Fibroblast of lung (primary cell): ENCODE measurements around the gene SHPK. TPM values are rescaled to one million over a fixed set of nuclear protein-coding genes. Genes with fewer than 3 reads are reported as not detected.

ENCODE experiments used
- DNase-seq, 2 donors: peaks; one replicate each; pipeline versions ENCODE4 v3.0.0 to v3.0.0-alpha.2; 2010; ENCODE audit warnings: low read depth in 2 of 2
- H2AFZ ChIP-seq: 2 replicates; pipeline ENCODE4 v1.5.1; 2012; ENCODE audit warnings: low read length, control low read depth, inconsistent platforms
- H3K27ac ChIP-seq: 2 replicates; pipeline ENCODE4 v1.5.1; 2011; ENCODE audit warnings: low read length, control low read depth; ENCODE audit not compliant: insufficient read depth
- H3K27me3 ChIP-seq: 2 replicates; pipeline ENCODE4 v1.5.1; 2011; ENCODE audit warnings: mild to moderate bottlenecking, low read length; ENCODE audit not compliant: control insufficient read depth, insufficient read depth
- H3K36me3 ChIP-seq: 2 replicates; pipeline ENCODE4 v1.5.1; 2011; ENCODE audit warnings: low read length; ENCODE audit not compliant: control insufficient read depth, insufficient read depth
- H3K4me1 ChIP-seq: 2 replicates; pipeline ENCODE4 v1.5.1; 2011; ENCODE audit warnings: low read length; ENCODE audit not compliant: control insufficient read depth, insufficient read depth; ENCODE audit errors: extremely low read depth
- H3K4me2 ChIP-seq: 2 replicates; pipeline ENCODE4 v1.5.1; 2011; ENCODE audit warnings: low read length, control low read depth; ENCODE audit not compliant: insufficient read depth; ENCODE audit errors: extremely low read depth
- H3K4me3 ChIP-seq, 4 experiments: fragments of 200-600 bp in 1 of 4; sonication (generic) in 1 of 4; replicated peaks in 1 of 4; 2 replicates each; pipeline ENCODE4 v1.5.1; 2011 to 2016; ENCODE audit warnings: low read length in 4 of 4, low read depth in 3 of 4, mild to moderate bottlenecking in 3 of 4, control low read depth in 2 of 4, inconsistent platforms in 1 of 4, mixed read lengths in 1 of 4; ENCODE audit not compliant: insufficient read depth in 1 of 4; ENCODE audit errors: control extremely low read depth in 1 of 4
- H3K79me2 ChIP-seq: 2 replicates; pipeline ENCODE4 v1.5.1; 2012; ENCODE audit warnings: mild to moderate bottlenecking, low read length, inconsistent platforms; ENCODE audit not compliant: control insufficient read depth, insufficient read depth
- H3K9ac ChIP-seq: 2 replicates; pipeline ENCODE4 v1.5.1; 2011; ENCODE audit warnings: mild to moderate bottlenecking, low read length, control low read depth; ENCODE audit not compliant: insufficient read depth
- H3K9me3 ChIP-seq: 2 replicates; pipeline ENCODE4 v1.5.1; 2012; ENCODE audit warnings: low read depth, low read length; ENCODE audit not compliant: control insufficient read depth, insufficient read depth
- H4K20me1 ChIP-seq: 2 replicates; pipeline ENCODE4 v1.5.1; 2011; ENCODE audit warnings: low read length; ENCODE audit not compliant: control insufficient read depth, insufficient read depth; ENCODE audit errors: extremely low read depth
- EZH2 ChIP-seq: IDR thresholded peaks from 2 replicates; pipeline ENCODE4 v1.5.1; 2012; ENCODE audit warnings: low read length, control low read depth, mild to moderate bottlenecking; ENCODE audit errors: missing control alignments
- polyA plus RNA-seq, 2 donors: library from polyadenylated mRNA; depleted of rRNA in 1 of 2; stranded (reverse) in 1 of 2; unstranded in 1 of 2; fragments of >200 nt; gene quantifications; 2 replicates each; pipeline ENCODE4 v1.2.1, GENCODE V29; 2011 to 2012; ENCODE audit warnings: missing spikeins in 1 of 2
- total RNA-seq: library from RNA; depleted of rRNA; stranded (reverse); fragments of >200 nt; gene quantifications from 2 replicates; pipeline ENCODE4 v1.2.1, GENCODE V29; 2014
- TF ChIP-seq, protein P1 (sequence below), 2 donors: IDR thresholded peaks in 1 of 2; conservative IDR thresholded peaks in 1 of 2; 1 replicate in 1 of 2; 2 replicates in 1 of 2; pipeline ENCODE4 v1.5.1; 2011 to 2012; ENCODE audit warnings: low read length in 2 of 2, control low read depth in 1 of 2, inconsistent platforms in 1 of 2, low read depth in 1 of 2, mild to moderate bottlenecking in 1 of 2

SHPK gene
- total and polyA plus RNA-seq, 2 donors (not counting 1 experiment from before 2014, with no cell fraction given), result 7.2 to 8.9 TPM

DNA sequence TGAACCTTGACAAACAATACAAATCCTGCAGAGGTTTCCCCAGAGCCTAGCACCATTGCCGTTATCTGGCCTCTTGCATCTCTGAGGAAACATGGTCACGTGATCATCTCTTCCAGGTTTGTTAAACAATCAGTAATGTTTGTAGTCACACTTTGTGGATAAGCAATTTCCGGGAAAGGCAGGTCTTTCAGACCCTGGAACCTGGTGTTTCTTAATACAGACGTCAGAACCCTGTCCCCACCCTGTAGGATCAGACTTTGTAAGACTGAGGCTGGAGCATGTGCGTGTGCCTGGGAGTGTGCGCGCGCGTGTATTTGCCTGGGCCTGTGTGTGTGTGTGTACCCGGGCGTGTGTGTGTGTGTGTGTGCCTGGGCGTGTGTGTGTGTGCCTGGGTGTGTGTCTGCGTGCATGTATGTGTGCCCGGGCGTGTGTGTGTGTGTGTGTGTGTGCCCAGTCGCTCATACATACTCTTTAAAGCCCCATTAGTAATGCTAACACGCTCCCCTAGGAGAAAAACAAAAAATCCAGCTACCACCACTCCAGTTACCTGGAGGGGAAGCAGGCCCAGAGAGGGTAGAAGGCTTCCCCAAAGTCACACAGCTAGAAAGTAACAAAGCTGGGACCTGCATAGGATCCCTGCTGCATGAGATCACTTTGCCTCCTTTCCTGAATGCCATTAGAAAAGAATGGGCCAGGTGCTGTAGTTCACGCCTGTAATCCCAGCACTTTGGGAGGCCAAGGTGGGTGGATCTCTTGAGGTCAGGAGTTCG is 5.9 kb upstream of the SHPK start:
- Histone ChIP-seq H3K9me3 (no peaks in the 10 kb centered on the region), H3K79me2 (no peaks in the 10 kb centered on the region), H3K4me1 (no peaks in the 10 kb centered on the region), H3K27me3 (no peaks in the 10 kb centered on the region), H2AFZ (no peak overlapping the region), H3K4me2 (no peak overlapping the region), H3K27ac (no peak overlapping the region), H3K9ac (no peak overlapping the region), H3K36me3 (peaks cover 4% of the 10 kb centered on the region), H4K20me1 (no peaks in the 10 kb centered on the region), H3K4me3 (no peak overlapping the region)
- TF ChIP-seq, protein P1, sequence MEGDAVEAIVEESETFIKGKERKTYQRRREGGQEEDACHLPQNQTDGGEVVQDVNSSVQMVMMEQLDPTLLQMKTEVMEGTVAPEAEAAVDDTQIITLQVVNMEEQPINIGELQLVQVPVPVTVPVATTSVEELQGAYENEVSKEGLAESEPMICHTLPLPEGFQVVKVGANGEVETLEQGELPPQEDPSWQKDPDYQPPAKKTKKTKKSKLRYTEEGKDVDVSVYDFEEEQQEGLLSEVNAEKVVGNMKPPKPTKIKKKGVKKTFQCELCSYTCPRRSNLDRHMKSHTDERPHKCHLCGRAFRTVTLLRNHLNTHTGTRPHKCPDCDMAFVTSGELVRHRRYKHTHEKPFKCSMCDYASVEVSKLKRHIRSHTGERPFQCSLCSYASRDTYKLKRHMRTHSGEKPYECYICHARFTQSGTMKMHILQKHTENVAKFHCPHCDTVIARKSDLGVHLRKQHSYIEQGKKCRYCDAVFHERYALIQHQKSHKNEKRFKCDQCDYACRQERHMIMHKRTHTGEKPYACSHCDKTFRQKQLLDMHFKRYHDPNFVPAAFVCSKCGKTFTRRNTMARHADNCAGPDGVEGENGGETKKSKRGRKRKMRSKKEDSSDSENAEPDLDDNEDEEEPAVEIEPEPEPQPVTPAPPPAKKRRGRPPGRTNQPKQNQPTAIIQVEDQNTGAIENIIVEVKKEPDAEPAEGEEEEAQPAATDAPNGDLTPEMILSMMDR (conservative IDR thresholded peaks at IDR 0.05 in 1 of 2, IDR thresholded peaks at IDR 0.05 in 1 of 2; ENCODE audit: low read depth in 1 of 2, low read length in 2 of 2), result no peak
- no peak for TF ChIP-seq EZH2
- no peak for DNase-seq

DNA sequence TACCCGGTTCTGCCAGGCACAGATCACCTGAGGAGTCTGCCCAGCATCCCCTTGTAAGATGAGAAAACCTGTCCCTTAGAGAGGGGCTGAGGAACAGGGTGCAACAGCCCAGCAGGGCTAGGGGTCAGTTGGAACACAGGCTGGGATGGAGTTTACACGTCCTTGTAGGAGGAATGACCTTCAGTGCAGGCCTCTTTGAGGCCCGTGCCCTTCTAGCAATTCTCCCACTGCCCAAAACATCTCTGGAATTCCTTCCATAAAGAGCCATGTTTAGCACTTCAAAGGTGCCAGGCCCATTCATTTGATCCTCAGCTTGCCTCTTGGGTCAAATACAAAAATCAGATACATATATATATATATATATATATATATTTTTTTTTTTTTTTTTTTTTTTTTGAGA is 5.0 kb upstream of the SHPK start:
- TF ChIP-seq EZH2, result no peak
- TF ChIP-seq, protein P1 (conservative IDR thresholded peaks at IDR 0.05 in 1 of 2, IDR thresholded peaks at IDR 0.05 in 1 of 2; ENCODE audit: low read depth in 1 of 2, low read length in 2 of 2), result no peak
- Histone ChIP-seq H3K9me3 (no peaks in the 10 kb centered on the region), H3K27me3 (no peaks in the 10 kb centered on the region), H4K20me1 (no peaks in the 10 kb centered on the region), H3K79me2 (peaks cover under 1% of the 10 kb centered on the region), H2AFZ (no peak overlapping the region), H3K27ac (no peak overlapping the region), H3K4me1 (no peaks in the 10 kb centered on the region), H3K36me3 (peaks cover 4% of the 10 kb centered on the region), H3K4me3 (no peak overlapping the region), H3K4me2 (no peak overlapping the region), H3K9ac (no peak overlapping the region)
- DNase-seq, result no peak

DNA sequence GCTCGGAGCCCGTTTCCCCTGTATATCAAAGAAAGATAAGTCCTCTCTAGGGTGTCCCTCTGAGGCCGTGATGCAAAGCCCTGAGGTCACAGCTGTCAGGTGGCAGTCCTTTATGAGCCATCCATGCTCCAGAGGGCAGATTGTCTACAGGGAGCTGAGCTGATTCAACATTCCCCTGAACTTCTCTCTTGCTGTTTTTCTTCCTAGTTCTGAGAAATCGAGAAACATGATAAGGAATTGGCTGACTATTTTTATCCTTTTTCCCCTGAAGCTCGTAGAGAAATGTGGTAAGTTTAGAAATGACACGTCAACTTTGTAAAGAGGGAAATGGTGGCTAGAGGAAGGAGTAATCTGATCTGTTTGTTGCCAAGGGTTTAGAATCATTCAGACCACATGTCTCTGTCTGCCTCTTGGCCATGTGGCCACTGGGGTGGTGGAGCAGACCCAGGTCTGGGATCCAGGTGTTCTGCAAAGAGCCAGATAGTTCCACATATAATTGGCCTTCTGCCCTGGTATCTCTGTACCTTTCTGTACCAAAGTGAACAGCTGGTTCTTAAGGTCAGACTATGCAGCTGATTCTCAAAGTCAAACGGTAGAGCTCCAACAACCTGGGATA is 4.0 kb upstream of the SHPK start:
- peak in 1 of 2 donors; percentile 72 for DNase-seq
- Histone ChIP-seq H3K4me2 (no peak overlapping the region), H3K79me2 (peaks cover 4% of the 10 kb centered on the region), H3K27ac (no peak overlapping the region), H3K4me1 (no peaks in the 10 kb centered on the region), H3K9ac (no peak overlapping the region), H3K4me3 (no peak overlapping the region), H3K36me3 (peaks cover 4% of the 10 kb centered on the region), H4K20me1 (no peaks in the 10 kb centered on the region), H2AFZ (no peak overlapping the region), H3K9me3 (no peaks in the 10 kb centered on the region), H3K27me3 (no peaks in the 10 kb centered on the region)
- no peak for TF ChIP-seq EZH2
- TF ChIP-seq, protein P1 (conservative IDR thresholded peaks at IDR 0.05 in 1 of 2, IDR thresholded peaks at IDR 0.05 in 1 of 2; ENCODE audit: low read depth in 1 of 2, low read length in 2 of 2), result no peak
